ENCODE data around the gene NDC1. TPM values are rescaled to one million over a fixed set of nuclear protein-coding genes. Genes with fewer than 3 reads are reported as not detected.

The NDC1 gene
- total RNA-seq, 2 donors from 2014 or later = 15.3 to 20.6 TPM

GRCh38 chr1:53783056-53783455 is 55.0 kb downstream of the NDC1 start:
- no peak overlapping the region for H3K4me3 ChIP-seq
- TF ChIP-seq CTCF (IDR thresholded peaks at IDR 0.05) (no peak), POLR2A (IDR thresholded peaks at IDR 0.05) (no peak), POLR2AphosphoS5 (IDR thresholded peaks at IDR 0.05) (no peak)
- intact Hi-C loops (cut with DNase I) = no loop called here
- DNase-seq (ENCODE audit: low spot score) = no peak
- H3K36me3 ChIP-seq = no peaks in the 10 kb centered on the region
- 100% methylated on average over 1 of the region's 1 CpG for WGBS
- no peaks in the 10 kb centered on the region for H3K27me3 ChIP-seq (replicated peaks; ENCODE audit: insufficient read depth)
- no peaks in the 10 kb centered on the region for H3K4me1 ChIP-seq (replicated peaks)
- H3K9me3 ChIP-seq = no peaks in the 10 kb centered on the region
- no peak overlapping the region for H3K27ac ChIP-seq

GRCh38 chr1:53781654-53782053 is 56.4 kb downstream of the NDC1 start:
- no peak for TF ChIP-seq POLR2A (IDR thresholded peaks at IDR 0.05)
- no peak for TF ChIP-seq CTCF (IDR thresholded peaks at IDR 0.05)
- TF ChIP-seq POLR2AphosphoS5 (IDR thresholded peaks at IDR 0.05) = no peak
- 87% methylated on average over 3 of the region's 3 CpGs for WGBS
- Histone ChIP-seq H3K4me3 (no peak overlapping the region), H3K36me3 (no peaks in the 10 kb centered on the region), H3K27me3 (replicated peaks; ENCODE audit: insufficient read depth) (no peaks in the 10 kb centered on the region), H3K27ac (no peak overlapping the region), H3K4me1 (replicated peaks) (no peaks in the 10 kb centered on the region), H3K9me3 (no peaks in the 10 kb centered on the region)
- intact Hi-C loops (cut with DNase I) = no loop called here
- no peak for DNase-seq (ENCODE audit: low spot score)

- Histone ChIP-seq H3K27ac (no peak overlapping the region), H3K4me3 (no peak overlapping the region), H3K4me1 (replicated peaks) (no peaks in the 10 kb centered on the region), H3K36me3 (no peaks in the 10 kb centered on the region), H3K9me3 (no peaks in the 10 kb centered on the region), H3K27me3 (replicated peaks; ENCODE audit: insufficient read depth) (no peaks in the 10 kb centered on the region)
- WGBS = 100% methylated on average over 1 of the region's 1 CpG
- TF ChIP-seq POLR2AphosphoS5 (IDR thresholded peaks at IDR 0.05) (no peak), CTCF (IDR thresholded peaks at IDR 0.05) (no peak), POLR2A (IDR thresholded peaks at IDR 0.05) (no peak)
- intact Hi-C loops (cut with DNase I) = no loop called here
- no peak for DNase-seq (ENCODE audit: low spot score)
Observed at GRCh38 chr1:53777272-53777671, 60.8 kb downstream of the NDC1 start.

GRCh38 chr1:53771648-53772047 is 66.4 kb downstream of the NDC1 start:
- no peaks in the 10 kb centered on the region for H3K4me1 ChIP-seq (replicated peaks)
- no peak overlapping the region for H3K27ac ChIP-seq
- DNase-seq (ENCODE audit: low spot score) = no peak
- no peaks in the 10 kb centered on the region for H3K9me3 ChIP-seq
- 90% methylated on average over 2 of the region's 2 CpGs for WGBS
- H3K36me3 ChIP-seq = no peaks in the 10 kb centered on the region
- H3K27me3 ChIP-seq (replicated peaks; ENCODE audit: insufficient read depth) = no peaks in the 10 kb centered on the region
- no peak overlapping the region for H3K4me3 ChIP-seq
- TF ChIP-seq POLR2A (IDR thresholded peaks at IDR 0.05) (no peak), CTCF (IDR thresholded peaks at IDR 0.05) (no peak), POLR2AphosphoS5 (IDR thresholded peaks at IDR 0.05) (no peak)
- intact Hi-C loops (cut with DNase I) = no loop called here

- H3K4me3 ChIP-seq = no peak overlapping the region
- no peak for TF ChIP-seq CTCF (IDR thresholded peaks at IDR 0.05)
- TF ChIP-seq POLR2A (IDR thresholded peaks at IDR 0.05) = no peak
- no peak for TF ChIP-seq POLR2AphosphoS5 (IDR thresholded peaks at IDR 0.05)
- intact Hi-C loops (cut with DNase I) = no loop called here
- DNase-seq (ENCODE audit: low spot score) = no peak
- no peaks in the 10 kb centered on the region for H3K27me3 ChIP-seq (replicated peaks; ENCODE audit: insufficient read depth)
- WGBS = 90% methylated on average over 1 of the region's 1 CpG
- no peaks in the 10 kb centered on the region for H3K4me1 ChIP-seq (replicated peaks)
- no peaks in the 10 kb centered on the region for H3K9me3 ChIP-seq
- no peak overlapping the region for H3K27ac ChIP-seq
- H3K36me3 ChIP-seq = peaks cover 0 to 5% of the 10 kb centered on the region in 2 donors
Observed at GRCh38 chr1:53769780-53770179, 68.3 kb downstream of the NDC1 start.

All from prostate gland (tissue), 2 donors.